ENCODE data around the gene PGS1.
"Not testable (repeated sequence)": the region's sequence is repeated elsewhere in the genome, so short reads cannot be mapped to it uniquely, and the experiment has no call there.

The PGS1 gene

GRCh38 chr17:78460951-78461798 lies 82.7 kb downstream of the PGS1 start:
- H3K9me3 Mint-ChIP-seq: peaks cover 11% of the 10 kb centered on the region
- no peak overlapping the region for H3K27ac Mint-ChIP-seq
- H3K4me3 Mint-ChIP-seq: no peak overlapping the region
- no peaks in the 10 kb centered on the region for H3K27me3 Mint-ChIP-seq (ENCODE audit: low read depth, poor library complexity)
- no peak for TF ChIP-seq CTCF (IDR thresholded peaks at IDR 0.05)
- no peaks in the 10 kb centered on the region for H3K36me3 Mint-ChIP-seq (ENCODE audit: low read depth)
- H3K4me1 Mint-ChIP-seq: peaks cover 19% of the 10 kb centered on the region
- no peak for DNase-seq

- no peaks in the 10 kb centered on the region for H3K27me3 Mint-ChIP-seq (ENCODE audit: low read depth, poor library complexity)
- H3K36me3 Mint-ChIP-seq (ENCODE audit: low read depth): no peaks in the 10 kb centered on the region
- DNase-seq: no peak
- no peak for TF ChIP-seq CTCF (IDR thresholded peaks at IDR 0.05)
- H3K9me3 Mint-ChIP-seq: peaks cover 13% of the 10 kb centered on the region
- H3K4me1 Mint-ChIP-seq: peaks cover 19% of the 10 kb centered on the region
- no peak overlapping the region for H3K4me3 Mint-ChIP-seq
- H3K27ac Mint-ChIP-seq: no peak overlapping the region
Measured at GRCh38 chr17:78461799-78462053, 83.3 kb downstream of the PGS1 start.

GRCh38 chr17:78462148-78462547 lies 83.7 kb downstream of the PGS1 start:
- H3K4me1 Mint-ChIP-seq: peaks cover 19% of the 10 kb centered on the region
- no peak overlapping the region for H3K4me3 Mint-ChIP-seq

GRCh38 chr17:78466109-78466785 lies 87.8 kb downstream of the PGS1 start:
- H3K27ac Mint-ChIP-seq; H3K4me1 Mint-ChIP-seq; DNase-seq; H3K4me3 Mint-ChIP-seq; H3K36me3 Mint-ChIP-seq (ENCODE audit: low read depth); H3K27me3 Mint-ChIP-seq (ENCODE audit: low read depth, poor library complexity): not testable (repeated sequence)
- H3K9me3 Mint-ChIP-seq: peaks cover 32% of the 10 kb centered on the region

More at GRCh38 chr17:78462148-78462547, 83.7 kb downstream of the PGS1 start:
- peaks cover 14% of the 10 kb centered on the region for H3K9me3 Mint-ChIP-seq
- no peak for DNase-seq
- no peaks in the 10 kb centered on the region for H3K36me3 Mint-ChIP-seq (ENCODE audit: low read depth)
- H3K27me3 Mint-ChIP-seq (ENCODE audit: low read depth, poor library complexity): no peaks in the 10 kb centered on the region
- no peak for TF ChIP-seq CTCF (IDR thresholded peaks at IDR 0.05)
- H3K27ac Mint-ChIP-seq: no peak overlapping the region

GRCh38 chr17:78466786-78467715 lies 88.6 kb downstream of the PGS1 start:
- DNase-seq: no peak
- H3K4me3 Mint-ChIP-seq: no peak overlapping the region
- no peak overlapping the region for H3K27ac Mint-ChIP-seq
- TF ChIP-seq CTCF (IDR thresholded peaks at IDR 0.05): no peak
- H3K36me3 Mint-ChIP-seq (ENCODE audit: low read depth): no peaks in the 10 kb centered on the region
- H3K4me1 Mint-ChIP-seq: peaks cover 9% of the 10 kb centered on the region
- peaks cover 32% of the 10 kb centered on the region for H3K9me3 Mint-ChIP-seq
- peaks cover 8% of the 10 kb centered on the region for H3K27me3 Mint-ChIP-seq (ENCODE audit: low read depth, poor library complexity)

- H3K4me1 Mint-ChIP-seq: peaks cover 14% of the 10 kb centered on the region
- H3K4me3 Mint-ChIP-seq: no peak overlapping the region
- TF ChIP-seq CTCF (IDR thresholded peaks at IDR 0.05): no peak
- H3K27me3 Mint-ChIP-seq (ENCODE audit: low read depth, poor library complexity): peaks cover 9% of the 10 kb centered on the region
- H3K27ac Mint-ChIP-seq: no peak overlapping the region
- H3K36me3 Mint-ChIP-seq (ENCODE audit: low read depth): no peaks in the 10 kb centered on the region
- H3K9me3 Mint-ChIP-seq: peaks cover 32% of the 10 kb centered on the region
- no peak for DNase-seq
Measured at GRCh38 chr17:78468366-78468765, 89.9 kb downstream of the PGS1 start.
